Left kidney (tissue), 2 donors: Measurements from ENCODE around the gene DPP3. TPM values are rescaled to one million over a fixed set of nuclear protein-coding genes. Genes with fewer than 3 reads are reported as not detected.
"Not testable (repeated sequence)": the region's sequence is repeated elsewhere in the genome, so short reads cannot be mapped to it uniquely, and the experiment has no call there.

ENCODE experiments used
- DNase-seq: peaks from one replicate; pipeline ENCODE4 v3.0.0-alpha.2; 2013
- polyA plus RNA-seq: library from polyadenylated mRNA; unstranded; fragments of 120-200 nt; gene quantifications from one replicate; pipeline ENCODE4 v1.2.1, GENCODE V29; 2013; ENCODE audit not compliant: insufficient read length

The DPP3 gene
- polyA plus RNA-seq, 1 donor: 24.3 TPM

DNA sequence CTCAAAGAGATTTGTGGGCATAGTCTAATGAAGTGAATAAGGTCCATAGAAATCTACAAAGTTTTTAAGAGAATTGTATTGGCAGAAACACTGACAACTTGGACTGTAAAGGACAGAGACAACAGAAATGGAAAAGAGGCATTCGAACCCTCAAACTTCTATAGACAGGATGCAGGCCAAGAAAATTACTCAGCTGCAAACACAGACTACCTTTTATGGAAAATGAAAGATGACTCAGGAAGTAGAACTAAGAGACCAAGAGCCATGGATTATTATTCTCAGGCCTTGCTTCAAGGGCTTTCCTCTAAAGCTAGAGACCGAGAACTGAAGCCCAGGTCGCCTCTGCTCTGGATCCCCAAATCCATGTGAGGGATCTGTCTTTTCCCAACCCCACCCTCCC is 17.3 kb upstream of the DPP3 start:
- DNase-seq: no peak

DNA sequence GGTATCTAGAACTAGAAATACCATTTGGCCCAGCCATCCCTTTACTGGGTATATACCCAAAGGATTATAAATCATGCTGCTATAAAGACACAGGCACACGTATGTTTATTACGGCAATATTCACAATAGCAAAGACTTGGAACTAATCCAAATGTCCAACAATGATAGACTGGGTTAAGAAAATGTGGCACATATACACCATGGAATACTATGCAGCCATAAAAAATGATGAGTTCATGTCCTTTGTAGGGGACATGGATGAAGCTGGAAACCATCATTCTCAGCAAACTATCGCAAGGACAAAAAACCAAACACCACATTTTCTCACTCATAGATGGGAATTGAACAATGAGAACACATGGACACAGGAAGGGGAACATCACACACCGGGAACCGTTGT is 16.1 kb upstream of the DPP3 start:
- DNase-seq: not testable (repeated sequence)

DNA sequence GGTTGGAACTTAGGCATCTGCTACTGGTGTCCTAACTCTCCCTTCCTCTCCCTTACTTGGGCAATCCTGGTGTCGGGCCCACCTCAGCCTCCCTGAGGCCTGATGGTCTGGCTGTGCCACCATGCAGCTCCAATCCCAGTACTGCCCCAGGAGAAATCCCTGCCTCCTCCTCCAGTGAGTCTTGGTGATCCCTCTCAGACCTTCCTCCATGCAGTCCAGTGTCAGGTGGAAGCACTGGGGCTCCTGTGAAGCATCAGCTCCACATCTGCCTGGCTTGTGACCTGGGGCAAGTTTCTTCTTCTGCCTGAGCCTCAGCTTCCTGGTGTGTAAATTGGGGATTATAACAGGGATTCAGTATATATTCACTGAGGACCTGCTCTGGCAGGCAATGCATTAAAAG is 15.3 kb upstream of the DPP3 start:
- DNase-seq: no peak

DNA sequence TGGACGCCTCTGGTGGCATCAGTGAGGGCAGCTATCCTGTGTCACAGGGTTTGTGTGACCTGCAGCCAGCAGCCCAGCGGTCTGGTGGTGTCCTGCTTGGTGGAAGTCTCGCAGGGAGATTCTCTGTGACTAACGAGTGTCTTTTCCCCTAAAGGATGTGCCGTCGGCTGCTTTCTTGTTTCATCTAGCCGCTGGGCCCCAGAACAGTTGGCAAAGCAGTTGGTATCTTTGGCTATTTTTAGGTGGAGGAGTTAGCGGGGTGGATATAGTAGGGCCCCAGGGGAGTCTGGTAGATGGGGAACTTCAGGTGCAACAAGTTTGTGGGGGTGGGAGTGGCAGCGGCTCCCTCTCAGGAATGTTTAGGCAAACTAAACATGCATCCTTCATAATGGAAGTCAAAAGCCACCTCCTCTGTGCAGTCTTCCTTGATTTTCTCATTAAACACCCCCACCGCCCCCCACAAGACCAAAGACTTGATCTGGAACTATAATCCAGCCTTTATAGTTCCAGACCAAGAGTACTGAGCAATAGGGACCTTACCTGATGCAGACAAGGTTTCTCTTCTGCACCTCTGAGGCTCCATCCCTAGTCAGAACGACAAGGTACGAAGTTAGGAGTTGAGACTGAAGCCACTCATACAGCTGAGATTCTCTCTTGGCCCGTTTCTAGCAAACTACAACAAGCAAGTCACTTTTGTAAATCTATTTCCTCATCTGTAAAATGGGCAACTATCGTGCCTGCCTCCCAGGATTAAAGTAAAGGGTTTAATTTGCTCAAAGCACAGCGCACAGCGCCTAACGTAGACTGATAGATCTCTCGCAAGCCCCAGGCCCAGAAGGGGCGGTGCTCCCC is 14.6 kb upstream of the DPP3 start:
- no peak for DNase-seq

DNA sequence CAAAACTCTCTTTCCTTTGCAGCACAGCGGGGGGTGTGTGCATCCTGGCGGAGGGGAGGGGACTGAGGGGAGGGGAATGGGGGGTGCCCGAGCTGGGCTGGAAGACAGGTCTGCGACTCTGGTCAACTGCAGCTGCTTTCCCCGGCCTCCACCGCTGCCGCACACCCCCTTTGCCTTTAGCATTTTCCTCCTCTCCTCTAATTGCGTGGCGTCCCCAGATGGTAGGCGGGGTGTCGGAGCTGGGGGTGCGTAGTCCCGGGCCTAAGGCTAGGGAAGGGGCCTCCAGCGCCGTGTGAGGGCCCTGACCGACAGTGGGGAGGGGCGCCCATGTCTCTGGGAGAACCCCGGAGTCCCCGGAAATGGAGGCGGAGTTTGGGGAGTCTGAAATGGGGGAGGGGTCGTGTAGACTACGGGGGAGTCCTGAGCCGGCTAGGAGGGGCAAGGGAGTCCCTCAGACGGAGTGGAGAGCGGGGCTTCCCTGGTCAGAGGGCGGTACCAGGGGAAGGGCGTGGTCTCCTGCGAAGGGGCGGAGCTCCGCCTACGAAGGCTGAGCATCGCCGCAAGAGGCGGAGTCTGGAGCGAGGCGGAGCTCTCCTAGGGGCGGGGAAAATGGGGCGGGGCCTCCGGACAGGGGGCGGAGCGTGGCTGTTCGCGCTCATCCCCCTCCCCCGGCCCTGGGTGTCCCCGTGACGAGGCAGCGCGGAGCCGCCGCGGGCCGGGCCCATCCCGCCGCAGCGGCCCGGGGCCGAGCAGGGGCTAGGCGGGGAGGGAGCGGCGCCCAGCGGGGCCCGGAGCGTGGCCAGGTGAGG is 13.8 kb upstream of the DPP3 start, which contains the start of gene PELI3:
Gene PELI3 (plus strand): TSS at position 681 of the 809 bp plus-strand sequence. CDS start 1,224 bp downstream, outside the sequence.
- peak; percentile 93 for DNase-seq

DNA sequence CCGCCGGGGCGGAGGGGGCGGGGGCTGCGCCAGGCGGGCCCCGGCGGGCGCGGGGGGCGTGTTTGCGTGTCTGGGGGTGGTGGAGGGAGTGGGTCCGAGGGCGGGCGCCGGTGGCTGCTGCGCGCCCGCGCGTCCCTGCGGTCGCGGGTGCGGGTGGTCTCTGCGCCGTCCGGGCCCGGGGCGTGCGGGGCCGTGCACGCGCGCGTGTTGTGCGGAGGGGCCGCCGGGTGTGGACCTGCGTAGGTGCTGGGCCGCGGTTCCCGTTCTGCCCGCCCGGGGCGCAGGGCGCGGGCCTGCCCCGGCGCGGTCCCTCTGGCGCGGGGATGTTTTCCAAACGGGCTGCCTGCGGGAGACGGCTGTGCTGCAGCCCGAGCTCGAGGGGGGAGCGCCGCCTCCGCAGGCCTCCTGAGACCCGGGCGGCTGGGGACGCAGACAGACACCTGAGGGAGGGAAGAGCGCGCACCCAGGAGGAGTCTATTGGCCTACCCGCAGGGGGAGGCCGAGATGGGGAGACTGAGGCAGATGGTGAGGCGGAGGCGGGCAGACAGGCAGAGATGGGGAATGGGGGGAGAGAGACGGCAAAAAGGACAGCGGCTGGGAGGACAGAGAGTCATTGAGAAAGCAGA is 13.1 kb upstream of the DPP3 start:
- no peak for DNase-seq

DNA sequence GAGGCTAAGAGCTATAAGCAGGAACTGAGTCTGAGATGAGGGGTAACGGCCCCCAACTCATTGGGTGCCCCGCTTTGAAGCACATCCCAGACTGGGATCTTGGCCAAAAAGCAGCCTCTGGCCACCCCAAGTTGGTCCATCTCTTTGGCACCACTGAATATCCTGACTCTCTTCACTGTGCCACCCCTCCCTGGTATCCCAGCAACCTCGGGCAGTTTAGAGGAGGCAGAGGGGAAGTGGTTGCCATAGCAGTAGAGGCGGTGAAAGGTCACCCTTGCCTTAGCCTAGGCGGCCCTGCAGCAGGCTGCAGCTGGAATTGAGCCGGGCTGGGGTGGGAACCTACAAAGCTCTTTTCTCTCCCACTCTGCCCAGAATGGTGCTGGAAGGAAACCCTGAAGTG is 12.5 kb upstream of the DPP3 start:
- DNase-seq: no peak

DNA sequence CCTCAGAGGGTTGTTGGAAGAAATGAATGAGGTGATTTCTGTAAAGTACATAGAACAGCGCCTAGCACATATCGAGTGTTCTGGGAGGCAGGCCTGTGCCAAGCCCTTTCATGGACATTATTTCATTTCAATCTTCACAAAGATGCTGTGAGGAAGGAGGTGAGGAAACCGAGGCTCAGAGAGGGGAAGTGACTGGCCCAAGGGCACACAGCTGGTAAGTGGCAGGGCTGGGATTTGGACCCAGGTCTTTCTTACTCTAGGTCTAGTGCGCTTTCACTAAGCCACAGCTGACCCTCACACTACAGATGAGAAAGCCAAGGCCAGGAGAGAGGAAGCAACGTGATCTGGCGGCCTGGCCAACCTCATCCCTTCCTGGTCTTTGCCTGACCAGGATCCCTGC is 11.5 kb upstream of the DPP3 start:
- DNase-seq: no peak

DNA sequence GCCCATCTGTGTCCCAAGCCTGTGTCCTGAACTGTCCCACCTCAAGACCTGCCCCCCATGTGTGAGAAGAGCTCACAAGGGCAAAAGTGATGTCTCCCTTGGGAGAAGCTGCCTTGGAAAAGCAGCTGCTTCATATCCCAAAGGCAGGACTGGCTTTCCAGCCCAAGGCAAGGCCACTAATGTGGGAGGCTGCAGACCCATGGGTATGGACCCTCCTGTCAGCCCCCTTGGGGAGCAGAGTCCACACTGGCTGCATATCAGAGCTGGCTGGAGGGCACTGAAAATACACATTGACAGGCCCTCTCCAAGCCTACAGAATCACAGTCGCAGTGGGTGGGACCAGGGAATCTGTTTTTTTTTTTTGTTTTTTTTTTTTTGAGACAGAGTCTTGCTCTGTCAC is 10.8 kb upstream of the DPP3 start:
- no peak for DNase-seq

DNA sequence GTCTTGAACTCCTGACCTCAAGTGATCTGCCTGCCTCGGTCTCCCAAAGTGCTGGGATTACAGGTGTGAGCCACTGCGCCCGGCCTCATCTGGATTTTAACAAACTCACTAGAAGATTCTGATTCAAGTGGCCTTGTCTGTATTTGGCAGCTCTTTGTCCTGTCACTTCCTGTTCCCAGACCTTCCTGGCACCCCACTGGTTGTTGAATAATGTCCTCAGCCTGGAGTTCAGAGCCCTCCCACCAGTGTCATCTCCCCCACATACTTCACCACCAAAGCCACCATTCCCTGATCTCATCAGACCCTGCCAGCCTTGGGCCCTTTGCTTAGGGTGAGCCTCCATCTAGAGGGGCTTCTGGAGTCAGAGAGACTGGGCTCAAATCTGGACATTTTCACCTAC is 10.2 kb upstream of the DPP3 start:
- DNase-seq: no peak

DNA sequence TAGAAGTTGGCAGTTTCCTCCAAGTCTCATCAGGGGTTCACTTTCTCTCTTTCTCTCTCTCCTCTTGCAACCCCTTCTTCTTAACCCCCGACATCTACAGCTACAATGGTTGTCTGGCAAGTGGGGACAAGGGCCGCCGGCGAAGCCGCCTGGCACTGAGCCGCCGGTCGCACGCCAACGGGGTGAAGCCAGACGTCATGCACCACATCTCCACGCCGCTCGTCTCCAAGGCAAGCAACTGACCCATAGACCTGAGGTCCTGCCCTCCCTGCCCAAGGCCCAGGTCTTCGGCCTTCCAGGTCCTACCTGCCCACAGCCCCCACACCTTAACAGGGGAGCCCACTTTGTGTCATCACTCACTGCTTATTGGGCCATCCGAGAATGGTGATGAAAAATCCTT is 9.1 kb upstream of the DPP3 start:
- DNase-seq: no peak

DNA sequence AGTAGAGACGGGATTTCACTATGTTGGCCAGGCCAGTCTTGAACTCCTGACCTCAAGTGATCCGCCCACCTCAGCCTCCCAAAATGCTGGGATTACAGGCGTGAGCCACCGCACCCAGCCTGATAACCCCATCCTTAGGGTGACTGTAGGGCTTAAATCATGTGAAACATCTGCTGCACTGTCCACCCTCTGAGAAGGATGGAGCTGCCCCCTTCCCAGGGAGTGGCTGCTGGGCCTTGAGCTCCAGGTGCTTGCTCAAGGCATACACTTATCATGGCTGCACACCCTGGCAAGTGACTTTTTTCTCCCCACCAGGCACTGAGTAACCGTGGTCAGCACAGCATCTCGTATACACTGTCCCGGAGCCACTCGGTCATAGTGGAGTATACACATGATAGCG is 8.2 kb upstream of the DPP3 start:
- DNase-seq: no peak

DNA sequence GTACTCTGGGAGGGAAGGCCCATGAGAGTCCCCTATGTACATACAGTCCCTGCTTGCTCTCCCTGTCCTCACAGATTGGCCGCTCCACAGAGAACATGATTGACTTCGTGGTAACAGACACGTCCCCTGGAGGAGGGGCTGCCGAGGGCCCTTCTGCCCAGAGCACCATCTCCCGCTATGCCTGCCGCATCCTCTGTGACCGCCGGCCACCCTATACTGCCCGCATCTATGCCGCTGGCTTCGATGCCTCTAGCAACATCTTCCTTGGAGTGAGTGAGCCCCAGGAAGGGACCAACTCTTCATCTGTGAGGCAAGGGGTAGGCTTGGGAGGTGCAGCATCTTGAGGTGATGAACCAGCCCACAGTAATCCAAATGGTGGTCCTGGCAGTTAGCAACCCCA is 7.1 kb upstream of the DPP3 start:
- no peak for DNase-seq

DNA sequence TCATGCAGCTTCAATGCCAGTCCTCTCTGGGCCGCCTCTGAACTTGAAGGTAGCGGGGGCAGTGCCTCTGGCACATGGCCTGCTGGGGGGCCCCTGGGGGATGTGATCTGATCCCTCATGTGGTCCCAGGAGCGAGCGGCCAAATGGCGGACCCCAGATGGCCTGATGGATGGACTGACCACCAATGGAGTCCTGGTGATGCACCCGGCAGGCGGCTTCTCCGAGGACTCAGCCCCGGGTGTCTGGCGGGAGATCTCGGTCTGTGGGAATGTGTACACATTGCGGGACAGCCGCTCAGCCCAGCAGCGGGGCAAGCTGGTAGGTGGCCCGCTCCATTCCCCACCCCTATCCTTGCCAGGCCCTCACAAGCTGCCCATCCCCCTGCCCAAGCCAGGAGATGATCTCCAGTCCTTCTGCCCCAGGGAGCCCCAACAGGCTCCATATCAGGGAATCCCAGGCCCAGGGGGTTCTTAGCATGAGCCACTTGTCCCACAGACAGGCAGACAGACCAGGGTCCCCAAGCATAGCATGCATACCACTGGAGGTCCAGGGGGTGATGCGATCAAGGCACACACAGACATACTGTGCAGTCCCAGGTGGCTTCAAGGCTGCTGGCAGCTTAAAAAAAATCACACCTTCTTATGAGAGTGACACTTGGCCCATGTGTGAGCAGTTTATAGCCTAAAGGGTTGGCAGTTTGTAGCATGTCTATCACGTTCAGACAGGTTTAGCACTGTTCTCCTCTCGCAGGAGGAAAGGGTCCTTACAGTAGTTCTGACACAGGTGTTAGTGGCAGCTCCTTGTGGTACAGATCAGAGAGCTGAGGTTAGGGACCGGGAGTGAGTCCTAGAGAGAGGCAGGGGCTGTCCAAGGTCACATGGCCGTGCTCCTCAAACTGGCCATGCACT is 6.4 kb upstream of the DPP3 start:
- no peak for DNase-seq

DNA sequence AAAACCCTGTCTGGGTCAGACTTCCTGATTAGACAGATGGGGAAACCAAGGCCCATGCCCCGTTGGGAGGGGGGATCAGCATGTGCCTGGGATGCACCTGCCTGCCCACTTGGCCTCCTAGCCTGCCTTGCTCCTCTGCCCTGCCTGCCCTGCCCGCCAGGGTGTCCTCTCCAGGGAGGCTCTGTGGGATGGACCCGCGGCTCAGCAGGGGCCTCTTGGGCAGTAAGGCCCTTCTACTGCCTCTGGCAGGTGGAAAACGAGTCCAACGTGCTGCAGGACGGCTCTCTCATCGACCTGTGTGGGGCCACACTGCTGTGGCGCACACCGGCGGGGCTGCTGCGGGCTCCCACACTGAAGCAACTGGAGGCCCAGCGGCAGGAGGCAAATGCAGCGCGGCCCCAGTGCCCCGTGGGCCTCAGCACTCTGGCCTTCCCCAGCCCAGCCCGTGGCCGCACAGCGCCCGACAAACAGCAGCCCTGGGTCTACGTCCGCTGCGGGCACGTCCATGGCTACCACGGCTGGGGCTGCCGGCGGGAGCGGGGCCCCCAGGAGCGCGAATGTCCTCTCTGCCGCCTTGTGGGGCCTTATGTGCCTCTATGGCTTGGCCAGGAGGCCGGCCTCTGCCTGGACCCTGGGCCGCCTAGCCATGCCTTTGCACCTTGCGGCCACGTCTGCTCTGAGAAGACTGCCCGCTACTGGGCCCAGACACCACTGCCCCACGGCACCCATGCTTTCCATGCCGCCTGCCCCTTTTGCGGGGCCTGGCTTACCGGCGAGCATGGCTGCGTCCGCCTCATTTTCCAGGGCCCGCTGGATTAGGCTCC is 4.7 kb upstream of the DPP3 start:
- no peak for DNase-seq

DNA sequence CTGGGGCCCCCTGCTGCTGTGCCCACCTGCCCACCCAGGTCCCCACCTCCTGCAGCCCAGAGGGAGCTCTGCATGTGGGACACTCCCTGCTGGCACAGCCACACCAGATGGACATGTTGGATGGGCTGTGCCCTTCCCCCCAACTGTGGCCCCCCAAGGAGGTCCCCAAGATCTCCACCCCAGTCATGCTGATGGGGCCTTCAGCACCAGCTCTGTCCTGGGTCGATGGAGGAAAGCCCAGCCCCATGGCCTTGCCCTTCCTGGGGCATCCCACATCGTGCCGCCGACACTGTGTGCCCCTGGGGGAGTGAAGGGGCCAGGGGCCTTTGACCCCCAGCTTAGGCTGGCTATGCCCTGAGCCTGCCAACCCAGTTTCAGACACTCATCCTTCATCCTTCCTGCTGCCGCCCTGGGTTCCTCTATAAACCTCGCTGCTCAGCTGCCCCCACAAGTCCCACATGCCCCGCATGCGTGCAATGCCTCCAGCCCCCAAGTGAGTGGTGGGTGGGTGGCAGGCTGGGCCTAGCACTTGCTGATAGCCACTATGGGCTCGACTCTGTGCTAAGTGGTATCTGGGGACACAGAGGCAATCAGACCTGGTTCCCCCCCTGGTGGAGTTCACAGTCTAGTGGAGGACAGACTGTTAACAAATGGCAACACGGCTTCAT is 3.9 kb upstream of the DPP3 start:
- DNase-seq: no peak

DNA sequence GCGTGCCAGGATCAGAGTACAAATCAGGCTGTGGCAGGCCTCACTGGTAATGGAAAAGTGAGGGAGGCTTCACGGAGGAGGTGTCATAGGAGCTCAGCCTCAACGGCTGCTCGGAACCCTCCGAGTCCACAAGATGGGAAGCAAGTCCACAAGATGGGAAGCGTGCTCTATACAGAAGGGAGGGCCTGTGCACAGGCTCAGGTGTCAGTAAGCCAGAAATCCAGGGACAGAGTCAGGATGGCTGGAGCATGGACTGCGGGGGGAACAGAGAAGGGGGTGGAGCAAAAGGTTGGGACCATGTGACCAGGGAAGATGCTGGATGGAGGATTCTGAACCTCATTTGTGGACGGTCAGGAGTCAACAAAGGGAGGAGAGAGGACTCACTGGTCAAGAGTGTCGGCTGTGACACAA is 3.4 kb upstream of the DPP3 start:
- DNase-seq: no peak

DNA sequence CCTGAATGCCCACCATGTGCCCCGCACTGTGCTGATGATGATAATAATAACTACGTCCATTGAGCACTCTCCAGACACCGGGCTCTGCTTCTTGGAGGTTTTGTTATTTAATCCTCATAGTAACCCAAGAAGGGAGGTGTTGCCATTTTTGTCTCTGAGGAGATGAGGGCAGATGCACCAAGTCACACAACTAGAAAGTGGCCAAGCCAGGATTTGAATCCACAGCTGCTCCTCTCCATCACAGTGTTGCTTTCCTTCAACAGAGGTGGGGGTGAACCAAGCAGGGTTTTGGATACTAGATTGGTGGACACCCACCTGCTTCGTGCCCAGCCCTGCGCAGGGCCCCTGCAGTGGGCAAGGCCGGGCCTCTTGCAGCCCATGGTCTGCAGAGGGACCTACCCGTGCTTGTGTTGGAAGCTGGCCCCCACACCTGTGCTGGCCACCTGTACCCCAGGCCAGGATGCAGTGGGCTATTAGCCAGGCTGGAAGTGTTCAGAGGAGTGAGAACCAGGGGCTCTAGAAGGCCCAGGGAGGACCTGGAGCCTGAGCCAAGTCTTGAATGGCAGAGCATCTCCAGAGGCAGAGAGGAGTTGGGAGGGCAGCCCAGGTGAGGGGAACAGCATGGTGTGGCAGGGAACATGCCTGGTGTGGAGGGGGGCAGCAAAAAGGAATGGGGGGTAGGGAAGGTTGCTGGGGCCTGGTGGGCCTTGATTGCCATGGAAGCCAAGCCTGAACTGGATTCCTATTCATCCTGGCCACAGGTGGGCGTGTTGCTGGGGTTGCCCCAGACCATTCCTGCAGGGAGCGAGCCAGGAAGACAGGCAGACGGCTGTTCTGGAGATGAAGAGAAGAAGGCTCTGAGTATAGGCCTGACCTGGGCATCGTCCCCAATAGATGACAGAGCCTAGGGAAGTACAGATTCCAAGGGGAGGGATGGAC is 2.7 kb upstream of the DPP3 start:
- no peak for DNase-seq

DNA sequence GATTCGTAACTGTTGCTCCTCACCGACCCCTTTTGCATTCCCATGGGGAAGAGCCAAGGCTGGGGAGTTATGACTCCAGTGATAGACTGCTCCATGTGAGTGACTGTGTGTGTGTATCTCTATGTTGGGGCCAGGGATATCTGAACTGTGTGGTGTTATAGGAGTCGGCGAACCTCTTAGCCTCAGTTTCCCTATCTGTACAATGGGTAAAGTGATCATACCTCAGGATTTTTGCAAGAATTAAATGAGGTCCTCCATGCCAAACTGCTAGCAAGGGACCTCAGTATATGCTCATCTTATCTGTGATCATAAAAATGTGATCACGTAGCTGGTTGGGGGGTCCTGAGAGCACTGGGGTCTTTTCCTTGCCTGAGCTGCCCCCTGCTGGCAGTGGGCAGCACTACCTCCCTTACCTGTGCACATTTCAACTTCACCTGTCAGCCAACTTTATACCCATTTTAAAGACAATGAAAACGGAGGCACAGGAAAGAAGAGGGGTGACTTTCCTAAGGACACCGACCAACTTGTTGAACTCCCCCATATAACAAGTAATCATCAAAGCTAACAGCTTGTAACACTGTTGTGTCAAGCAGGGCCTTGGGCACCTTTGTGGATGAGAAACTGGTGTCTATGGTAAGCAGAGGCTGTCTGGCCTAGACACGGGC is 1.4 kb upstream of the DPP3 start:
- no peak for DNase-seq
